K562 (cell line): Measurements from ENCODE around the gene FBLN2. TPM values are rescaled to one million over a fixed set of nuclear protein-coding genes. Genes with fewer than 3 reads are reported as not detected.
A peak's percentile ranks its signal among the peaks of the same experiment; 100 is the strongest.

Experiments used
- ATAC-seq: fragments of 200-7000 bp; cut with Tn5 transposase; 3 replicates; pipeline ENCODE4 v1.9.1; 2020; ENCODE audit warnings: moderate library complexity
- BruUV-seq: library from RNA; stranded (reverse); fragments of 400-500 nt; replicated peaks from 2 replicates; lab custom pipeline; 2021; lab: Mats Ljungman, UMichigan
- CTCF ChIA-PET: fragments of 300-600 bp; formaldehyde crosslinking; extraction: SDS; loops from one replicate; lab custom pipeline; 2021; ENCODE audit warnings: low intra/inter-chr PET ratio; lab: Yijun Ruan, JAX
- POLR2A ChIA-PET: fragments of 300-600, 350-650 bp; sonication (Branson Sonifier 250); formaldehyde crosslinking; extraction: SDS; loops from one replicate; lab custom pipeline; 2021; ENCODE audit warnings: antibody characterized with exemption, inconsistent platforms; lab: Yijun Ruan, JAX
- DNase-seq, 4 experiments: peaks; one replicate each; pipeline versions ENCODE4 v3.0.0 to v3.0.0-alpha.2; 2011 to 2018; ENCODE audit warnings: low spot score in 3 of 4, mixed read lengths in 3 of 4; ENCODE audit errors: extremely low read depth in 1 of 4
- FAIRE-seq: peaks from 2 replicates; lab custom pipeline; 2011; peaks lifted over from hg19 to GRCh38; lab: Jason Lieb, UNC
- H2AFZ ChIP-seq: 2 replicates; pipeline ENCODE4 v1.6.0; 2011; ENCODE audit warnings: low read depth, low read length, control low read depth, inconsistent platforms
- H3K27ac ChIP-seq: fragments of 200-600 bp; 3 replicates; pipeline ENCODE4 v1.8.0; 2011; ENCODE audit warnings: low read depth, mild to moderate bottlenecking, control low read depth, inconsistent platforms, low read length, moderate library complexity, mixed read lengths; ENCODE audit errors: extremely low read depth
- H3K27me3 ChIP-seq, 2 experiments: fragments of 300-600 bp in 1 of 2; 2 replicates in 1 of 2; 3 replicates in 1 of 2; pipeline versions ENCODE4 v1.6.0 to v1.8.0; 2011; ENCODE audit warnings: inconsistent platforms in 2 of 2, low read length in 2 of 2, mild to moderate bottlenecking in 1 of 2, mixed read lengths in 1 of 2, moderate library complexity in 1 of 2; ENCODE audit not compliant: control insufficient read depth in 2 of 2, insufficient read depth in 2 of 2
- H3K36me3 ChIP-seq: fragments of 300-600 bp; 3 replicates; pipeline ENCODE4 v1.8.0; 2011; ENCODE audit warnings: mild to moderate bottlenecking, low read length, inconsistent platforms; ENCODE audit not compliant: control insufficient read depth, insufficient read depth
- H3K4me1 ChIP-seq, 2 experiments: fragments of 200-600 bp in 1 of 2; replicated peaks in 1 of 2; 2 replicates in 1 of 2; 3 replicates in 1 of 2; pipeline versions ENCODE4 v1.5.1 to v1.8.0; 2011; ENCODE audit warnings: inconsistent platforms in 2 of 2, low read length in 2 of 2, mild to moderate bottlenecking in 1 of 2, mixed read lengths in 1 of 2, moderate library complexity in 1 of 2; ENCODE audit not compliant: control insufficient read depth in 2 of 2, insufficient read depth in 2 of 2
- H3K4me2 ChIP-seq: 2 replicates; pipeline ENCODE4 v1.6.1; 2011; ENCODE audit warnings: low read length, control low read depth, inconsistent platforms, mixed read lengths; ENCODE audit not compliant: insufficient read depth
- H3K4me3 ChIP-seq: fragments of 200-600 bp; sonication (generic), shearing (Covaris generic); 2 replicates; pipeline ENCODE4 v1.5.1; 2016; ENCODE audit warnings: control low read depth, inconsistent platforms
- H3K79me2 ChIP-seq: fragments of 200-600 bp; 3 replicates; pipeline ENCODE4 v1.8.0; 2011; ENCODE audit warnings: low read length, inconsistent platforms; ENCODE audit not compliant: control insufficient read depth, insufficient read depth
- H3K9ac ChIP-seq, 2 experiments: 2 replicates each; pipeline versions ENCODE4 v1.6.0 to v1.6.1; 2011; ENCODE audit warnings: low read depth in 2 of 2, low read length in 2 of 2, control low read depth in 1 of 2, inconsistent platforms in 1 of 2, mild to moderate bottlenecking in 1 of 2, mixed read lengths in 1 of 2; ENCODE audit not compliant: insufficient read depth in 1 of 2
- H3K9me1 ChIP-seq: one replicate; pipeline ENCODE4 v1.6.0; 2011; ENCODE audit warnings: inconsistent platforms, mild to moderate bottlenecking, low read length, moderate library complexity; ENCODE audit not compliant: control insufficient read depth, insufficient read depth
- H3K9me3 ChIP-seq: replicated peaks from 2 replicates; pipeline ENCODE4 v1.5.1; 2011; ENCODE audit warnings: low read depth, low read length, inconsistent platforms; ENCODE audit not compliant: control insufficient read depth, insufficient read depth
- H4K20me1 ChIP-seq: replicated peaks from 2 replicates; pipeline ENCODE4 v1.6.1; 2011; ENCODE audit warnings: low read length, inconsistent platforms, mixed read lengths; ENCODE audit not compliant: control insufficient read depth, insufficient read depth
- NFIC ChIP-seq: fragments of 450-650 bp; IDR thresholded peaks from 2 replicates; pipeline ENCODE4 v1.6.1; 2017; ENCODE audit warnings: mild to moderate bottlenecking, inconsistent platforms
- NR4A1 ChIP-seq, 2 experiments: fragments of 250-450 bp in 1 of 2; fragments of 450-650 bp in 1 of 2; sonication (Bioruptor Pico) in 1 of 2; IDR thresholded peaks; 2 replicates each; pipeline versions ENCODE4 v1.4.0 to v1.6.1; 2016 to 2020; ENCODE audit warnings: mild to moderate bottlenecking in 2 of 2, missing compliant biosample characterization in 1 of 2, missing genetic modification characterization in 1 of 2, moderate library complexity in 1 of 2
- TEAD1 ChIP-seq, 2 experiments: fragments of 450-650 bp in 1 of 2; sonication (generic) in 1 of 2; formaldehyde crosslinking; IDR thresholded peaks; 2 replicates each; pipeline versions ENCODE4 v1.4.0 to v1.8.0; 2020 to 2022; ENCODE audit warnings: mild to moderate bottlenecking in 2 of 2, missing genetic modification reagents in 1 of 2
- TFAP4 ChIP-seq: sonication (generic); formaldehyde crosslinking; IDR thresholded peaks from 2 replicates; pipeline ENCODE4 v1.8.0; 2022; ENCODE audit warnings: missing genetic modification reagents, mild to moderate bottlenecking, moderate library complexity, borderline replicate concordance
- ZBTB33 ChIP-seq: sonication (generic); formaldehyde crosslinking; IDR thresholded peaks from 2 replicates; pipeline ENCODE4 v1.8.1; 2023; ENCODE audit warnings: mild to moderate bottlenecking, missing genetic modification reagents
- WGBS: fragments of 100-300 bp; shearing (Covaris generic); methylation state at CpG from one replicate; pipeline ENCODE4 v1.1.6; 2016; ENCODE audit warnings: low coverage, mixed read lengths; ENCODE audit not compliant: insufficient coverage; ENCODE audit errors: missing lambda C conversion rate; 5-methylcytosine and 5-hydroxymethylcytosine counted together
- in situ Hi-C: fragments of 300-500 bp; cut with MboI; formaldehyde crosslinking; loops from 4 replicates; pipeline ENCODE4 v1.15.0; 2018; ENCODE audit warnings: inconsistent platforms, mixed read lengths
- intact Hi-C: fragments of 100-400 bp; cut with micrococcal nuclease; formaldehyde crosslinking; loops from 2 replicates; pipeline ENCODE4 v1.14.2; 2022
- polyA plus RNA-seq, 8 experiments: library from polyadenylated mRNA; depleted of rRNA in 4 of 8; stranded (reverse) in 5 of 8; unstranded in 3 of 8; fragments of >200 nt; fragmentation: Nextera tagmentation in 2 of 8; fragmentation: Illumina TruSeq in 1 of 8; extraction: Ambion mirVana in 2 of 8; extraction: Trizol in 1 of 8; gene quantifications; 2 replicates each; pipeline versions ENCODE4 v1.2.1 to v1.2.3, GENCODE V29; 2011 to 2014; ENCODE audit warnings: inconsistent platforms in 1 of 8, missing spikeins in 1 of 8
- total RNA-seq, 7 experiments: library from RNA; depleted of rRNA in 6 of 7; stranded (reverse); fragments of >200 nt in 6 of 7; fragmentation: Illumina TruSeq in 2 of 7; extraction: Trizol in 2 of 7; gene quantifications; 2 replicates each; pipeline versions ENCODE4 v1.2.1 to v1.2.3, GENCODE V29; 2011 to 2021; ENCODE audit warnings: low replicate concordance in 1 of 7
- TF ChIP-seq, protein P1 (sequence below): sonication (generic); formaldehyde crosslinking; IDR thresholded peaks from 2 replicates; pipeline ENCODE4 v1.9.0; 2022; ENCODE audit warnings: mild to moderate bottlenecking, missing genetic modification reagents

Gene FBLN2
- total and polyA plus RNA-seq, 9 of the 15 experiments (the other 6 are each of a cell fraction or from before 2014, with no cell fraction given), result 0.03 to 0.10 (median 0.04) TPM; not detected in 6

- peaks cover 8% of the 10 kb centered on the region; the same call in 1 of the 2 replicates for H4K20me1 ChIP-seq
- H3K27ac ChIP-seq, result no peak overlapping the region; the same call in 2 of the 3 replicates
- POLR2A ChIA-PET, result interaction anchor here (0.6 to 1.0 kb wide), 4 partner anchors 17 to 57 kb away, joined by 3 to 4 read pairs (median 3); no protein-coding TSS in a partner anchor
- intact Hi-C loops, result no loop called here
- TF ChIP-seq ZBTB33 (CRISPR knock-in tag) (peak; percentile 87), TEAD1 (CRISPR knock-in tag; IDR thresholded peaks at IDR 0.05) (0 out of 4 replicates have a peak, but pooled peaks of 1 of the 2 experiments have one; percentile 28), NR4A1 (CRISPR knock-in tag; IDR thresholded peaks at IDR 0.05) (no peak), NR4A1 (tag; IDR thresholded peaks at IDR 0.05) (0 out of 2 replicates have a peak, but pooled peaks have one; percentile 29), TFAP4 (no peak), NFIC (peak; percentile 49; the same call in 1 of the 2 replicates)
- TF ChIP-seq, protein P1, sequence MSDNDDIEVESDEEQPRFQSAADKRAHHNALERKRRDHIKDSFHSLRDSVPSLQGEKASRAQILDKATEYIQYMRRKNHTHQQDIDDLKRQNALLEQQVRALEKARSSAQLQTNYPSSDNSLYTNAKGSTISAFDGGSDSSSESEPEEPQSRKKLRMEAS (CRISPR knock-in tag), result peak; percentile 2; the same call in 1 of the 2 replicates
- FAIRE-seq (no peak), DNase-seq (no peak), ATAC-seq (peak; percentile 9)
- WGBS, result 53% methylated on average over 18 of the region's 18 CpGs
- H3K9ac ChIP-seq, result peak overlapping the region in 1 of 2 experiments; percentile 81; a peak in 2 of 4 replicates
- in situ Hi-C loops, result no loop called here
- no peaks in the 10 kb centered on the region for H3K79me2 ChIP-seq
- no TSS peak for BruUV-seq
- H3K4me2 ChIP-seq, result peak overlapping the region; percentile 69; the same call in 1 of the 2 replicates
- H2AFZ ChIP-seq, result peak overlapping the region; percentile 69
- H3K27me3 ChIP-seq, result peaks cover 3 to 28% of the 10 kb centered on the region in 2 experiments; a peak in 4 of 5 replicates
- H3K4me3 ChIP-seq, result no peak overlapping the region
- CTCF ChIA-PET, result no interaction called here
- H3K36me3 ChIP-seq, result no peaks in the 10 kb centered on the region
- peaks cover 9% of the 10 kb centered on the region for H3K9me1 ChIP-seq
- peaks cover 24 to 67% of the 10 kb centered on the region in 2 experiments; a peak in 4 of 5 replicates for H3K4me1 ChIP-seq
- no peaks in the 10 kb centered on the region for H3K9me3 ChIP-seq
Measured at GRCh38 chr3:13574083-13574797, 25.3 kb downstream of the FBLN2 start.
